ENCODE results near the gene LRRC74A. TPM values are rescaled to one million over a fixed set of nuclear protein-coding genes. Genes with fewer than 3 reads are reported as not detected.
"Not testable (repeated sequence)": the region's sequence is repeated elsewhere in the genome, so short reads cannot be mapped to it uniquely, and the experiment has no call there.

LRRC74A gene
- total RNA-seq, 1 donor from 2014 or later = not detected

DNA sequence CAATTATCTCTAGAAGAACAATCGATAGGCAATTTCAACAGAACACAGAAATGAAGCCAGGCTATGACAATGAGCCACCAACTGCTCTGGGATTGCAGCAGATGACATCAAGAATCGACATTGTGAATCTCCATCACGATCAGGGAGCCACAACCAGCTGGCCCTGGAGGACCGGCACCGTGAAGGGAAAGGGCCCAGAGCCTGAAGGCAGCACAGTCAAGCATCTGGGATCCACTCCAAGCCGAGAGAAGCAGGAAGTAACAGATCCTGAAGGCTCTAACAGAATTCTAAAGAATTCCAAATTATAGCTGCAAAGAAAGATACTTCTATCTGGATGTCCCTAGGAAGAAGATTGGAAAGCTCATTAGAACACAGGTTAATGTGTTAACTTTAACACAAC is 61.0 kb downstream of the LRRC74A start:
- DNase-seq (ENCODE audit: low read depth) = no peak

DNA sequence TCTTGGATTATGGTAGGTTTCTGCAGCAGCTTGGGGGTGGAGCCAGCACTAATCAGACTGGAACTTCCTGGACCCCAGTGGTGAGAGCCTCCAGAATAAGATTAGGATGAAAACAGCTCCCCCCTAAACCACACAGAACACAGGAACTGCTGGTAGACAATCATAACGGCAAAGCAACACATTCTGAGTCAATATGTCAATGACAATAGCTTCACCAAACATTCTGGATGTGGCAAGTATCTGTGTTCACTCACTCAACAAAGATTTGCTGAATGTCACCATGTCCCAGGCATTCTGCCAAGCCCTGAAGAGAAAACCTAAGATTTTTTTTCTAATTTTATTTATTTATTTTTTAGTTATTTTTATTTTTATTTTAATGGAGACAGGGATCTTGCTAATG is 65.2 kb downstream of the LRRC74A start:
- DNase-seq (ENCODE audit: low read depth) = no peak

DNA sequence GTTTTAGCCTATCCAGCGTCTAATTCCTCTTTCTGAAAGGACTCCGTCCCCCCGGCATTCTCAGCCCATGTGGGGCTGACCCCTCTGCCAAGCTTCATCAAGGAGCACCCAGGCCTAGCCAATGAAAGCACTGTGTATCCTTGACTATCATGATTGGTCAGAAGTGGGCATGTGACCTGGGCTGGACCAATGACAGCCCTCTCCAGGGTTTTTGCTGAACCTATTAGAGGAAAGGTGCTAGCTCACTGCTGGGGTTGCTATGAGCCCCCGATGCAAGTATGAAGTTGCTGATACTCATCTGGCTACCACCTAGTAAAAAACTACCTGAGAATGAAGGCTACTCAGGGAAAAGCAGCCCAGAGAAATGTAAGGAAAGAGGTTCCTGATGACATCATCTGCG is 68.1 kb downstream of the LRRC74A start:
- DNase-seq (ENCODE audit: low read depth) = no peak

DNA sequence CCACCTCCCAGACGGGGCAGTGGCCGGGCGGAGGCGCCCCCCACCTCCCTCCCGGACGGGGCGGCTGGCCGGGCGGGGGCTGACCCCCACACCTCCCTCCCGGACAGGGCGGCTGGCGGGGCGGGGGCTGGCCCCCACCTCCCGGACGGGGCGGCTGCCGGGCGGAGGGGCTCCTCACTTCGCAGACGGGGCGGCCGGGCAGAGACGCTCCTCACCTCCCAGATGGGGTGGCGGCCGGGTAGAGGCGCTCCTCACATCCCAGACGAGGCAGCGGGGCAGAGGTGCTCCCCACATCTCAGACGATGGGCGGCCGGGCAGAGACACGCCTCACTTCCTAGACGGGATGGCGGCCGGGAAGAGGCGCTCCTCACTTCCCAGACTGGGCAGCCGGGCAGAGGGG is 71.8 kb downstream of the LRRC74A start:
- not testable (repeated sequence) for DNase-seq (ENCODE audit: low read depth)

DNA sequence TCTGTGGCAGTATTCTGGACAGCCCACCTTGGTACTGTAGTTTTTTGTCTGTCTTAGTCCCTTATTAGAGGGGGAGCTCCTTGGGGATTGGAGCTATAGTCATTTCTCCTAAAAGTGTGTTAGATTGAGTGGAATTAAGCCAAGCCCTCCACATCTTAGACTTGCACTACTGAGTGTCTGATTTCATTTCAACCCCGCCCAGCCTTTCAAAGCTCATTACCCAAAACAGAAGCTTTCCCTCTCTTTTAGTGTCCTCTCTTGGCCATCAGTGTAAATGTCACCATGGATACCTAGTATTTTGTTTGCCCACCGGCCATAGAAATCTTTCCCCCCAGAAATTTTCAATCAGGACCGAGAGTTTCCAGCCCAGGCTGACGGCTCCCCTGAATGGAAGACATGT is 74.5 kb downstream of the LRRC74A start:
- DNase-seq (ENCODE audit: low read depth) = no peak

DNA sequence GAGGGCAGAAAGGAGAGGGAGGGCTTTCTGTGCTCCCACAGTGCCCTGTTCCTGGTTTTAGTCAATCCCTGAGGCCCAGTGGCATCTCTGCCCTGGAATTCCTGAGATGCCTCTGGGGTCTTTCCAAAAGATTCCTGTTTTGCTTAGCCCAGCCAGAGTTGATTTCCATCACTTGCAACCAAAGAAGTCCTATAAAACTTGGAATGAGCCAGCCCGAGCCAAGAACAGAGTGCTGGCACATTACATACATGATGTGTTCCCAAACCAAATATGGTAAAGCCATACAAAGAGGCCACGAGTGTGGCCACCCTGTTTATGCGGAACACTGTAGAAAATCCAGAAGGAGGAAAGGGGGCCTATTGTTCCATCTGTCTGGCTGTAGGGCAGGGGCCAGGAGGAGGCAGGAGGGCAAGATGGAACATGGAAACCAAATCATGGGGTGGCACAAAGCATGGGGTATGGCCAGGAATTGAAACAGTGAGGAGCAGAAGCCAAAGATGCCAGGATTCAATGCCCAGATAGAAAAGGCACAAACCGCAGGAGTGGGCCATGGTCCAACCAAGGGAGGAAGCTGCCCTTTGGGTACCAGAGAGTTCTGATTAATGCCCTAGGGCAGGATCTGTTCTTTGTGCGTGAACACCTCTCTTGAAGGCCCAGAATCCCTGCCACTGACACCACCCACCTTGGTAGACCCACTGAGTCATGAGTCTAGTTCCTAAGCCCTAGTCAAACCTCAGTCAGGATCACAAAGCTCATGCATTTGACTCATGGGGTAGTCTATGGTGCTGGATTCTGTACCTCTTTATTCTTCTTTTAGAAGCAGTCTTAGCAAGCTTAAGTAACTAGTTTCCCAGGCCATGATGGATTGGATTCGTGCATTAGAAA is 75.2 kb downstream of the LRRC74A start:
- DNase-seq (ENCODE audit: low read depth) = no peak

DNA sequence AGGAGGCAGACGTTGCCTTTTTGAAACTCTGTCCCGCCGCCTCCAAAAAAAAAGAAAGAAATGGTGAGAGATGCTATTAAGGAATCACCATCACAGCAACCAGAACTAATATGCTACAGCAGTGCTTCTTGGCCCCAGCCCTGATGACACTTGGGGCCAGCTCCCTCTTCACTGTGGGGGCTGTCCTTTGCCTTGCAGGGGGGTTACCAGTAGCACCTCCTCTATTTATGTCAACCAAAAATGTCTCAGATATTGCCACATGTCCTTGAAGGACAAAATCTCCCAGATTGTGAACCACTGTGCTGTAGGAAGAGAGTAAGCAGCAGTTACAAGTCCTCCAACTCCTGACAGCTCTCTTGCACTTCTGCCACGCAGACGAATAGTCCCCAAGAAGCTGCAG is 76.4 kb downstream of the LRRC74A start:
- DNase-seq (ENCODE audit: low read depth) = no peak

DNA sequence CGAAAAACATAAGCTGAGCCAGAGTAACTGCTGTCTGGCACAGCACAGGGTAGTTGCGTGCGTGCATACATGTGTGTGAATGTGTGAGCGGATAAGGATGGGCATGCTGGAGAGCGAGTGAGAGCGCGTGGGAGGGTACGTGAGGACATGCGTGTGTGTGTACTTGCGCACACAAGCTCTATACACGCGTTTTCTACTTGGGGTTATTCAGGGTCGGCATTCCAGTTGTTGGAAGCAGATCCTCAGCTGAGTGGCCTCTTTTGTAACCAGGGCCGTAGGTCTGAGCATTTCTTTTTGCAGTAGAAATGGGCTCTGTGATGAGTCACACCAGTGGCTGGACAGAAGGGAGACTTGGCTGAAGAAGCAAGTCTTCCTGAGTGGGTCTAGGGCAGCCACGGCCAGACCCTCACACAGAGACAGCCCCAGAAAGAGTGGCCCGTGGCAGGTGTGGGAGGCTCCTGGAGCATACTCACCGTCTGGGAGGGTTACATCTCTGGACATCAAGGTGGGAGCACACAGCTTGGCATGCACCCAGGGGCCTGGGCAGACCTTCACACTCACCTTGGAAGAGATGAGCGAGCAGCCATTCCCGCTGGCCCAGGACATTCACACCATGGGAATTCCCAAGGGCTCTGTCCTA is 78.0 kb downstream of the LRRC74A start:
- DNase-seq (ENCODE audit: low read depth) = peak; percentile 81

DNA sequence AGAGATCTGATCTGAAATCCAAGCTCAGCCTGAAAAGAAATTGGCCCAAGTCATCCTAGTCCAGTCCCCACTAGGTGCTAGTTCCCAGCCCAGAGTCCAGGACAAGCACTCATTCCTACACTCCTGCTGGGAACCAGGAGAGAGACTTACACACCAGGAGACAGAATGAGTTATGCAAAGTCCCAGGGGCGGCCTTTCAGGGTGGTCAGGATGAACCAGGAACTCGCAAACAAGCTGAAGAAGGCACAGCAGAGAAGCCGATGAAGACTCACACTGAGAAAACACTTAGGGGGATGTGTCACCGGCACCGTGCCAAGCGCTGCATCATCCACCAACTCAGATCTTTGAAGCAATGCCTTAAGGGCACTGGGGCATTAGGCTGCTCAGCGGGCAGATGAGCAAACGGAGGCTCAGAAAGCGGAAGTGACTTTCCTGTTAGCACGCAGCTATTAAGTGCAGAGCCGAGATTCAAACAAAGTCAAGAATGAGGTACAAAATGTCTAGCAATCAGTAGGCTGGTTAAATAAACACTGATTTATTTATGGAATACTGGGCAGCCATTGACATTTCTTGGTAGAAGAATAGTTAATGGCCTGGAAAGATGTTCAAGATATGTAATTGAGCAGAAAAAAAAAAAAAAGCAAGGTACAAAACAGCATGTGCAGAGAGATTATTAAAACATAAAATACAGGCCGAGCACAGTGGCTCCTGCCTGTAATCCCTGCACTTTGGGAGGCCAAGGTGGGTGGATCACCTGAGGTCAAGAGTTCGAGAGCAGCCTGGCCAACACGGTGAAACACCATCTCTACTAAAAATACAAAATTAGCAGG is 78.7 kb downstream of the LRRC74A start:
- DNase-seq (ENCODE audit: low read depth) = peak; percentile 94

DNA sequence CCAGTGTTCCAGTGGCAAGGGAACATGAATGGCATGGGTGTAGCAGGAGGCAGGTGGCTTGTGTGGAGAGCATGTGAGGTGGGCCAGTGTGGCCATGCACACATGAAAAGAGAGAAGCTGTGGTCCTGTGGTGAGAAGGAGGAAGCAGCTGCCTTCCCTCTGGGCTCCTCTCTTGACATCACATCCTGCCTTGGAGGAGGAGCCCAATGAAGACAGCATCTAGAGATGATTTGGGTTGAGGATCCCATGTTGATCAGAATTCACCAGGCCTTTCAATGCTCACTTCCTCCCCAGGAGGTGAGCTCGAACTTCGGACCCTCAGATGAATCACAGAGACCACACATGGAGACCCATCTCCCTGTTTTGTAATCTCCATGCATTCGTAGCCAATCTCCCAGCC is 82.6 kb downstream of the LRRC74A start:
- DNase-seq (ENCODE audit: low read depth) = no peak

DNA sequence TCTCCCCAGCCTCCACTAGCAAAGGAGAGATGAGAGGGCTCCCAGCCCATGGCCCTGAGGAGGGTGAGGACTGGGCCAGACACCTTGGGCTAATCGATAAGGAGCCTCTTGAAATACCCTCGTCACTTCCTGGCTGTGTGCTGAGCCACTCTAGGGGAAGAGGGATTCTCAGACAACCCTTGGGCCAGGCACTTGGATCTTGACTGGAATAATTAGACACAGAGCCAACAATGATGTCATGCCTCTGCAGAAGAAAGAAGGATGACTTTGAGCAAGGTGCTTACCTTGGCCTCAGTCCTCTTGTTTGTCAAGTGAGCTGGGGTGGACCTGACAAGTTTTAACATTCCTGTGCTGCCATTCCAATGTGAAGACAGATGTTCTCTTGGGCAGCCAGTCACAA is 83.1 kb downstream of the LRRC74A start:
- DNase-seq (ENCODE audit: low read depth) = no peak

DNA sequence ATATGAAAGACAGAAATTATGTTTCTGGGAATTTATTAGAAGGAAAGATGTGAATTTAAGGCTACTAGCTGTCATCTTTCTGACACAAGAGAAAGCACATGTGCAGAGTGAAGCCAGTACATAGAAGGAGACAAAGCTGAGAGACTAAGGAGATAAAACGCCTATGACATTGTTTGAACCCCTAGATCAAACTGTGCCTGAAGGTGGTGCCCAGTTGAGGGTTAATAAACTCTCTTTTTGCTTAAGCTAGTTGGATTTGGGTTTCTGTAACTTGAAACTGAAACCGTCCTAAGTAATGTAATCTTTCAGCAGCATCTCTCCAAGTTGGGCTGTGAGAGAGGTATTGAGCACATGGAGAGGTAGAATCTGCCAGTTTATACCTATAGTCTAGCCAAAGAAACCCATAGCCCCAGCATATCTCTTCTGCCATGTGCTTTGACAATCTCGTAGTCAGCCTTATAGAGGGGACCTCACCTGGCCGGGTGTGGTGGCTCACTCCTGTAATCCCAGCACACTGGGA is 84.2 kb downstream of the LRRC74A start:
- no peak for DNase-seq (ENCODE audit: low read depth)

DNA sequence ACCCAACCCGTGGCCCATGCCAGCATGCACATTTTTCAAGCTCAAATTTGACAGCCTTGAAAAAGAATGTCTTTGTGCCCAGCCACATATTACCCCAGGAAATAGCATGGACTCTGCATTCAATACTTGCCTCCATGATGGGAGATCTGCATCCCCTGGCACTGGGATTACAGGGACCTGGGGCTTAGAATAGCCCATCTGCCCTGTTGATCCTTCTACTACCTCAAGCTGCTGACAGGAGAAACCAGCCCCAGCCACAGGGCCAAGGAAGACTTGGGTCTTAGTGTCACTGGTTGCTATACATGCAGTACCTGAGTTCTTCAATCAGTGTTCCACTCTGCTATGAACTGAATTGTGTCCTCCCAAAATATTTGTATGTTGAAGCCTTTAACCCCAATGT is 85.3 kb downstream of the LRRC74A start:
- no peak for DNase-seq (ENCODE audit: low read depth)

DNA sequence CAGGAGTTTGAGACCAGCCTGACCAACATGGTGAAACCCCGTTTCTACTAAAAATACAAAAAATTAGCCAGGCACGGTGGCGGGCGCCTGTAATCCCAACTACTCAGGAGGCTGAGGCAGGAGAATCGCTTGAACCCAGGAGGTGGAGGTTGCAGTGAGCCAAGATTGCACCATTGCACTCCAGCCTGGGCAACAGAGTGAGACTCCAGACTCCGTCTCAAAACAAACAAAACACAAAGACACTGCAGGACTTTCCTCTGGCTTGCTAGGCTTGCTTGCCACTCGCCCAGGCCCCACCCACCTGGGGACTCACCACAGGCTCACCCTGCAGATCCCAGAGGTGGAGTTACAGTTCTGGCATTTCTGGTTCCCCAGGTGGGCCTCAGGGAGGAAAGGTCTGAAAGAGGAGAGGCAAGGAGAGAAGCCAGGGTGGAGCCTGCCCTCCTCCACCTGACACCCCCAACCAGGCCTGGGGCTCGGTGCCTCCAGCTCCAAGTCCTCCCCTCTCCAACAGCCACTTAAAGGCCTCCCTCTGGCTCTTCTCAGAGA is 88.4 kb downstream of the LRRC74A start:
- DNase-seq (ENCODE audit: low read depth) = peak; percentile 33

DNA sequence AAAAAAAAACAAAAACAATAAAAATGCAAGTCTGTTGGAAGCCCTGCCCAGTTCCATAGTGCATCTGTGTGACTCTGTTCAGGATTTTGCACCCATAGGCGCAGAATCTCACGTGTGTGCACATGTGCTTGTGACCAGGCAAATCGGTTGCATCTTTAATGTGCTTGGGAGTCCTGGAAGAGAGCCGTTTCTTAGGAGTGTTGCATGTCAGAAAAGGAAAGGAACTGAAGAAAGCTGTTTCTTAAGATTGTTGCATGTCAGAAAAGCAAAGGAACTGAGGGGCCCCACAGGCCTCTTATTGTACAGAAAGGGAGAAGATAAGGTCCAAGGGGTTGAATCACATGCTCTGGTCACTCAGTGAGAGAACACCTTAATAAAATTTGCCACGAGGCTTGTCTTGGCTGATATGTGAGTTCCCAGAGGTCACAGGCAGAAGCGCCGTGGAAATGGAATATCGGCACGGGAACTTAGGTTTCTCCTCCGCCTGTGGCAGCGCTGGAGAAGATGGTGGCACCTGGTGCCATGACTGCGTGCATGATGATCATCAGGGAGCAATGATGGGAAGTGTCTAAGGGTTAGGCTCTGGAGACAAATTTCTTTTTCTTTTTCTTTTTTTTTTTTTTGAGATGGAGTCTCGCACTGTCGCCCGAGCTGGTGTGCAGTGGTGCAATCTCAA is 90.0 kb downstream of the LRRC74A start:
- no peak for DNase-seq (ENCODE audit: low read depth)

DNA sequence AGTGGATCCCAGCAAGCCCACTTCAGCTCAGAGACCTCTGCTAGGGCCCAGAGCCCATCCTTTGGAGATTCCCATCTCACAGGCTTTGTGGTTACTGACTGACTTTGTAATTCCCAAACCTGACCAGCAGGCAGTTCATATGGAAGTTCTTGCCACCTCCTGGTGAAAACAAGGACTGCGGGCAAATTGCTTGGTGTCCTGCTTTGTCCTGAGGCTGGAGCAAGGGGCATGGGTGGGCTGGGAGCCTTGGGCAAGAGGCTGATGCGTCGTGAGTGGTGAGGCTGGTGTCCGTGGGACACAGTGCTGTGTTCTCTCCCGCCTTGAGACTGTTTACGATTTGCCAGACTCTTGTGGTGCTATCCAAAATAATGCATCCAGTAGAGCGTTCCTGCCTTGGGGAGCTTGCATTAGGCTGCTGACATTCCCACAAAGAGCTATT is 91.0 kb downstream of the LRRC74A start:
- peak; percentile 77 for DNase-seq (ENCODE audit: low read depth)

DNA sequence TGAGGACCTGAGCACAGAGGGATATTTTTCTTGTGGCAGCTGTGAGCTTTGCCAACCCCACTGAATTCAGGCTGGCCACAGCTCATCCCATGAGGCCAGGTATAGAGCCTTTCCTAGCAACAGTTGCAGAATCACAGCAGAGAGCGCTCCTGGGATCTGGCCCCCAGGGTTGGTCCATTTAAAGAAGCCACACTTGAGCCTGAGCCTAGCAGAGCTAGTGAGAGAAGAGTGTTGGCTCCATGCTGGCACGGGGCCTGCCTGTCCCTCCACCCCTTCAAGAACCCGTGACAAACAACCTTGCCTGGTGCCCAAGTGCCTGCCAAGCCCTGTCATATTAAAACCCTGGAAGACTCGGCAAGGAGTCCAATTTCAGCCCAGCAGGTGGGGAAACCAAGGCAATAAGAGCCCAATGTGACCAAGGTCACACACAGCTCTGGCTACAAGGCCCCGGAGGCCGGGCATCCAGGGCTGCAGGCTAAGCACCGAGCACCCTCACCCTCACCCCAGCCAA is 91.6 kb downstream of the LRRC74A start:
- peak; percentile 18 for DNase-seq (ENCODE audit: low read depth)

DNA sequence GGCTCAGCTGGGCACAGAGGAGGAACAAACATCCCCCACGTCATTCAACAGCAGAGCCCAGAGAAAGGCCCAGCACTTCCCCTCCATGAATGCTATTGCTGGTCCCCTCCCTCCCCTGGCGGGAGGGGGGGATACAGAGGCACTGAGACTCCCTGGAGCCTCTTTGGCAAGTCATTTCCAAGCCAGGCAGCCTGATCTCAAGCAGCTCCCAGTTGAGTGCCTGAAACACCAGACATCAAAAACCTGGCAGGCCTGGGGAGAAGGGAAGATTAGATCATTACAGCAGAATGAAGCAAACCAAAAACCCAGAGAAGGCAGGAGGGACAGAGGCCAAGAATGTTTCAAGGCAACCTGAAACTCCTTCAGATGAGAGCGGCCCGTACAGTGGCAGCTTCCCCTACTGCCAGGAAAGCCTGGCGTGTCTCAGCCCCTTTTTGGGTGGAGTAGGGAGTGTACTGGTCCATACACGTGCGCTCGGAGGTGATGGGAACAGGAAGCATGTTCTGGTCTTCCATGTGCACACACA is 92.1 kb downstream of the LRRC74A start:
- DNase-seq (ENCODE audit: low read depth) = no peak

DNA sequence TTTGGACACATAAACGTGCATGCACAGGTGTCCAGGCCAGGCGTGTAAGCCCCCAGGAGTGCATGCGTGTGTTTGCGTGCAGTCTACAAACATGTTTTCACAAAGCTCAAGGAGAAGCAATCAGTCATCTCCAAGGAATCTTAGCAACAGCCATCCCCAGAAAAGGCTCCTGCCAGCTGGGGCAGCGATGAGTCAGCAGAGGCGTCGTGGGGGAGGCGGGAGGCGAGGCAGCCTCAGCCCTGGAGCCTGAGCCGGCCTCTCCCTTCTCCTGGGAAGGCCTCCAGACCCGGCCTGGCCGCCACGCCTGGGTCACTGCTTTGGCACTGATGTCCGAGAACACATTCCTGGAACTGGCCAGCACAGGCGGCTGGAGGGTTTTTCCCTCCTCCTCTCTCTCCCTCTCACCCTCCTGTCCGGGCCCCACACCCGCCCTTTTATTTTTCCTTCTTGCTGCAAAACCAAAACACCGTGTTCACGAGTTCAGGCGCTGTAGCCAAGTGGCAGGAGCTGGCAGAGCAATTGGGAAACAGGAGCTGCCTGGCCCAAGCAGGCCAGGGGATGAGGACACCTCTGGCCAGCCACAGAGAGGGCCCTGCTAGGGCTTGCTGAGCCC is 92.7 kb downstream of the LRRC74A start:
- peak; percentile 97 for DNase-seq (ENCODE audit: low read depth)
